ENCODE measurements around the gene SGCA. TPM values are rescaled to one million over a fixed set of nuclear protein-coding genes. Genes with fewer than 3 reads are reported as not detected.

The SGCA gene
- total RNA-seq, 1 donor from 2014 or later, result not detected

DNA sequence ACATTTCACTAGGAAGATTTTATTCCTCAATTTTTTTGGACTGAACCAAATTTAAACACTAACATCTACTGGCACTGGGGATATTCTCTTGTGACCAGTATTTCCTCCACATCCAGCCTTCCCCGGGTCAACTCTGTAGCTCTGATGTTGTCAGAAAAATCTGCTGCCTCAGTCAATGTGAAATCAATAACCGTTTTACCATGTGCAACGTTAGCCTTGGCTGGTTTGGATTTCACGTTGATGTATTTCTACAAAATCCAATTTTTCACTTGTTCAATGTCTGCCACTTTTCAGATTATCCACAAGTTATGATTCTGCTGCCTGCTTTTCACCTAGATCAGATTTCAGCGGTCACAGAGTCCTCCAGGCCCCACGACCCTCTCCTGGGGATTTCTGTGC is 7.1 kb downstream of the SGCA start:
- H3K36me3 Mint-ChIP-seq (ENCODE audit: low read depth), result no peaks in the 10 kb centered on the region
- H3K4me1 Mint-ChIP-seq, result peaks cover 22% of the 10 kb centered on the region
- no peaks in the 10 kb centered on the region for H3K27me3 Mint-ChIP-seq (ENCODE audit: low read depth)
- no peaks in the 10 kb centered on the region for H3K9me3 Mint-ChIP-seq
- H3K27ac Mint-ChIP-seq (ENCODE audit: unreplicated experiment), result no peak overlapping the region
- TF ChIP-seq, protein P1, sequence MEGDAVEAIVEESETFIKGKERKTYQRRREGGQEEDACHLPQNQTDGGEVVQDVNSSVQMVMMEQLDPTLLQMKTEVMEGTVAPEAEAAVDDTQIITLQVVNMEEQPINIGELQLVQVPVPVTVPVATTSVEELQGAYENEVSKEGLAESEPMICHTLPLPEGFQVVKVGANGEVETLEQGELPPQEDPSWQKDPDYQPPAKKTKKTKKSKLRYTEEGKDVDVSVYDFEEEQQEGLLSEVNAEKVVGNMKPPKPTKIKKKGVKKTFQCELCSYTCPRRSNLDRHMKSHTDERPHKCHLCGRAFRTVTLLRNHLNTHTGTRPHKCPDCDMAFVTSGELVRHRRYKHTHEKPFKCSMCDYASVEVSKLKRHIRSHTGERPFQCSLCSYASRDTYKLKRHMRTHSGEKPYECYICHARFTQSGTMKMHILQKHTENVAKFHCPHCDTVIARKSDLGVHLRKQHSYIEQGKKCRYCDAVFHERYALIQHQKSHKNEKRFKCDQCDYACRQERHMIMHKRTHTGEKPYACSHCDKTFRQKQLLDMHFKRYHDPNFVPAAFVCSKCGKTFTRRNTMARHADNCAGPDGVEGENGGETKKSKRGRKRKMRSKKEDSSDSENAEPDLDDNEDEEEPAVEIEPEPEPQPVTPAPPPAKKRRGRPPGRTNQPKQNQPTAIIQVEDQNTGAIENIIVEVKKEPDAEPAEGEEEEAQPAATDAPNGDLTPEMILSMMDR (conservative IDR thresholded peaks at IDR 0.05), result no peak
- DNase-seq (ENCODE audit: low read depth, low spot score), result no peak
- H3K4me3 Mint-ChIP-seq, result no peak overlapping the region

DNA sequence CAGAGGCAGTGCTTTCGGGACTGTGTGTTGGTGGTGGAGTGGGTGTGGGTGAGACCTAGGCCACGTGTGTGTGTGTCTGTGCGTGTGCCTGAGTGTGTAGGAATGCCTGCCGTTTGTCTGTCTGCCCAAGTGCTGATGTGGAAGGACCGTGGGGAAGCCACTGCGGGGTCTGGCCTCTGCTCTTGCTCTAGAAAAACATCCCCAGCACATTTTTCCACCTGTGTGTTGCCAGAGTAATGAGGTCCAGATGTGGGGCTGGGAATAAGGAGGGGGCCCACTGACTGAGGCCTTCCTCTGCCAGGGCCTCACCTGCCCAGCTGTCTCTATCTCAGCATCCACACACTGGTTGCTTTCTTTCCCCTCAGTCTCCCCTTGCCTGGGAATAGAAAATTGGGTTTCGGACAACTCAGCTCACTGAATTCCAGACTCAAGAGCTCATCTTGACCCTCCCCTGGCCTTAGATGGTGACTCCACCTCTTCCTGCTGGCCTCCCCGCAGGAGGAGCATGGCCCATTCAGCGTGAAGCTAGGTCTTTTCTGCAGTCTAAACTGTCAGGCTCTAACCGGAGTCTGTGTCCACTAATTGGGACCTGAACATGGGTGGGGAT is 7.6 kb downstream of the SGCA start:
- Mint-ChIP-seq H3K36me3 (ENCODE audit: low read depth) (no peaks in the 10 kb centered on the region), H3K4me3 (no peak overlapping the region), H3K27ac (ENCODE audit: unreplicated experiment) (no peak overlapping the region), H3K27me3 (ENCODE audit: low read depth) (no peaks in the 10 kb centered on the region), H3K9me3 (no peaks in the 10 kb centered on the region), H3K4me1 (peaks cover 27% of the 10 kb centered on the region)
- no peak for DNase-seq (ENCODE audit: low read depth, low spot score)
- TF ChIP-seq, protein P1 (conservative IDR thresholded peaks at IDR 0.05), result no peak

DNA sequence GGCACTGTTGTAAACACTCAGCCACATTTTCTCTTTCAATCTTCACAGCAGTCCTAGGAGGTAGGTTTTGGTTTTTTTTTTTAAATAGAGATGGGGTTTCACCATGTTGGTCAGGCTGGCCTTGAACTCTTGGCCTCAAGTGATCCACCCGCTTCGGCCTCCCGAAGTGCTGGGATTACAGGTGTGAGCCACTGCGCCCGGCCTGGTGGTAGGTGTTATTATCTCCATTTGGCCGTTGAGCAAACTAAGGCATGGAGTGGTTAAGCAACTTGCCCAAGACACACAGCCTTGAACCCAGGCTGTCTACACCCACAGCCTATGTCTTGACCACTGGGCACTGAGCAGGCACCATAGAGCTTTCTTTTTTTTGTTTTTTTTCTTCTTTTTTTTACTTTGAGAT is 8.6 kb downstream of the SGCA start:
- Mint-ChIP-seq H3K27ac (ENCODE audit: unreplicated experiment) (no peak overlapping the region), H3K4me3 (no peak overlapping the region), H3K36me3 (ENCODE audit: low read depth) (no peaks in the 10 kb centered on the region), H3K9me3 (no peaks in the 10 kb centered on the region), H3K27me3 (ENCODE audit: low read depth) (no peaks in the 10 kb centered on the region), H3K4me1 (peaks cover 29% of the 10 kb centered on the region)
- TF ChIP-seq, protein P1 (conservative IDR thresholded peaks at IDR 0.05), result no peak
- no peak for DNase-seq (ENCODE audit: low read depth, low spot score)

DNA sequence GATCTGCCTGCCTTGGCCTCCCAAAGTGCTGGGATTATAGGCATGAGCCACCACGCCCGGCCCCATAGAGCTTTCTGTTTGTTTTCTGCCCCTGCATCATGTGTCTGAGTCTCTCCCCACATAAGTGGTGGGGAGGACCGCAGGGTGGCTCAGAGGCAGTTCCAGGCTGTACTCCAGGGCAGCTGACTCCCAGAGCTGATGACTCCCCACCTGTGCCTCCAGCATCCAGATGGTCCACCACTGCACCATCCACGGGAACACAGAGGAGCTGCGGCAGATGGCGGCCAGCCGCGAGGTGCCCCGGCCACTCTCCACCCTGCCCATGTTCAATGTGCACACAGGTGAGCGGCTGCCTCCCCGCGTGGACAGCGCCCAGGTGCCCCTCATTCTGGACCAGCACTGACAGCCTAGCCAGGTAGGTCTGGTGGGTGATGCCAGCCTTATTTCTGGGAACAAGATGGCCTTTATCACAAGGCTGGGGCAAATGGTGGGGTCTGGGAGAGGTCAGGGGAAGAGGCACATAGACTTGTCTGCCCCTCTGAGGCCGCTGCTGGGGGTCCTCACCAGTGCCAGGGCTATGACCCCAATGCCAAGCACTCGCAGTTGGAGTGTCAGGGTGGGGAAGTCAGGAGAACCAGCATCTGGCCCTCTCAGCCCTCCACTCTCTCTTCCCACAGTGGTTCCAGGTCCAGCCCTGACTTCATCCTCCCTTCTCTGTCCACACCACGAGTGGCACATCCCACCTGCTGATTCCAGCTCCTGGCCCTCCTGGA is 9.4 kb downstream of the SGCA start:
- peaks cover 35% of the 10 kb centered on the region for H3K4me1 Mint-ChIP-seq
- H3K27ac Mint-ChIP-seq (ENCODE audit: unreplicated experiment), result no peak overlapping the region
- TF ChIP-seq, protein P1 (conservative IDR thresholded peaks at IDR 0.05), result no peak
- no peaks in the 10 kb centered on the region for H3K9me3 Mint-ChIP-seq
- H3K27me3 Mint-ChIP-seq (ENCODE audit: low read depth), result no peaks in the 10 kb centered on the region
- no peak for DNase-seq (ENCODE audit: low read depth, low spot score)
- no peak overlapping the region for H3K4me3 Mint-ChIP-seq
- H3K36me3 Mint-ChIP-seq (ENCODE audit: low read depth), result no peaks in the 10 kb centered on the region

DNA sequence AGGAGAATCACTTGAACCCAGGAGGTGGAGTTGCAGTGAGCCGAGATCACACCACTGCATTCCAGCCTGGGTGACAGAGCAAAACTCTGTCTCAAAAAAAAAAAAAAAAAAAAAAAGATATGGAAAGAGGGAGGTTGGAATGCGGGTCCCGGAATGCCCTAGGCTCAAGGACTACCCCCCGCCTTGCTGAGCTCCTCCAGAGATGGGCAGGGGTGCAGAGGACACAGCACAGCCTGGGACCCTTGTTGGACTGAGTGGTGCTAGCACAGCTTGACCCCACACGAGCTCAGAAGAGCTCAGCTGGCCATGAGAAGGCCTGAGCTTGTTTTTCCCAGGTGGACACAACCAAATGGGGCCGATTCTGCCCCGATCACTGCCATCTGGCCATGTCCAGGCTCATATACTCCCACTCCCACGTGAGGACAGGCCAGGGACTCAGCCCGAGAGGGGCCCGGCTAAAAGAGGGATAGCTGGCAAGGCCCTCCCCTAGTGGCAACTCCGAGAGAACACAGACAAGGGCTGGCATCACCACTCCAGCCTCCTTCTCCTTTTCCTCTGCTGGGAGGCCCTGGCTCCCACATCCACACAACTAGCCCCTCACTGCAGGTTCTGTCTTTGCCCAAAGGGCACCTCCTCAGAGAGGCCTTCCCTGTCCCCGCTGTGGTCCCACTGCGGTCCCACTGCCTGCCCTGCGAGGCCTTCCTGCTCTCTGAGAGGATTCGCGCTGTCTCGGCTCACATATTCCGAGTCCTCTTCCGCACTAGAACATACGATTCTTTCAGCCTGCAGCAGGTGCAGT is 11.0 kb downstream of the SGCA start:
- Mint-ChIP-seq H3K4me3 (no peak overlapping the region), H3K27me3 (ENCODE audit: low read depth) (no peaks in the 10 kb centered on the region), H3K4me1 (peaks cover 51% of the 10 kb centered on the region), H3K9me3 (no peaks in the 10 kb centered on the region), H3K36me3 (ENCODE audit: low read depth) (no peaks in the 10 kb centered on the region), H3K27ac (ENCODE audit: unreplicated experiment) (no peak overlapping the region)
- no peak for DNase-seq (ENCODE audit: low read depth, low spot score)
- TF ChIP-seq, protein P1 (conservative IDR thresholded peaks at IDR 0.05), result no peak
